ENCODE data around the gene HSCB.

- no peak for TF ChIP-seq POLR2A (IDR thresholded peaks at IDR 0.05; ENCODE audit: low read depth, low read length)
- no peak for TF ChIP-seq POU2F2 (IDR thresholded peaks at IDR 0.05; ENCODE audit: low read depth, low read length)
Observed at GRCh38 chr22:28702891-28703290, 38.9 kb upstream of the HSCB start.
